ENCODE measurements around the gene ST3GAL3.

The ST3GAL3 gene

DNA sequence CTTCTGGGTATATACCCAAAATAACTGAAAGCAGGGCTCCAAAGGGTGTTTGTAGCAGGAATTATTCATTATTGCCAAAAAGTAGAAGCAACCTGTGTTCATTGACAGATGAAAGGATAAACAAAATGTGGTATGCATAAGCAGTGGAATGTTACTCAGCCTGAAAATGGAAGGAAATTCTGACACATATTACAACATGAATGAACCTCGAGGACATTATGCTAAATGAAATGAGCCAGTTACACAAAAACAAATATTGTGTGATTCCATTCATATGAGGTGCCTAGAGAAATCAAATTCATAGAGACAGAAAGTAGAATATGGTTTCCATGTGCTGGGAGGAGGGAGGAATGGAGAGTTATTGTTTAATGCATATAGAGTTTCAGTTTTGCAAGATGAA lies 140.0 kb downstream of the ST3GAL3 start:
- in situ Hi-C loops (cut with MboI; ENCODE audit: low sequenced_read_pairs): no loop called here

DNA sequence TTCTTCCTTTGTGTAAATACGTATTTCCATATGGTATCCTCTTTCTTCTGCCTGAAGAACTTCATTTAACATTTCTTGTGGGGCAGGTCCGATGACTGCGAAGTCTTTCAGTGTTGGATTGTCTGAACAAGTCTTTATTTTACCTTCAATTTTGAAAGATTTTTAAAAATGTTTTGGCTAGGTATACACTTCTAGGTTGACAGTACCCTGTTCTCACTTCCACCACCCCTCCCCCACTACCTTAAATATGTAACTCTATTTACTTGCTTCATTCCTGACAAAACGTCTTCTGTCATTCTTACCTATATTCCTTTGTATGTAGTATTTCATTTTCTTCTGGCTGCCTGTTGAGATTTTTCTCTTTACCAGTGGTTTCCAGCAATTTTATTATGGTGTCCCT lies 140.5 kb downstream of the ST3GAL3 start:
- in situ Hi-C loops (cut with MboI; ENCODE audit: low sequenced_read_pairs): no loop called here

DNA sequence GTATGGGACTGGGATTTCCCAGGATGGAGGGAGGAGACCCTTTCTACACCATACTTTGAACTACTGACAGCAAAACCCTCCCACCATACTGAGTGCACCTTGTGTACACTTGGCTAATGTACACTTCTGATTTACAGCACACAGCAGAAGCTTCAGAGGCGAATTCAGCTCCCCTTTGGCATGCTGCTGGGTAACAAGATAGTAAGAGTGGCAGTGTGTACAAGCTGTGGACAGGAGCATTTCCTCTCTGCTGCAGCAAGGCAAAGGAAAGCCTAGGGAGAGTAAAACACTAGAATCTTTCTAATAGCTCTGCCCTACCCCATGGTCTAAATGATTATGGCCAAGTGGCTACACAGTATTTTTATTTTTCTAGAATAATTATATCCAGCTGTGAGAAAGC lies 142.3 kb downstream of the ST3GAL3 start:
- in situ Hi-C loops (cut with MboI; ENCODE audit: low sequenced_read_pairs): no loop called here

DNA sequence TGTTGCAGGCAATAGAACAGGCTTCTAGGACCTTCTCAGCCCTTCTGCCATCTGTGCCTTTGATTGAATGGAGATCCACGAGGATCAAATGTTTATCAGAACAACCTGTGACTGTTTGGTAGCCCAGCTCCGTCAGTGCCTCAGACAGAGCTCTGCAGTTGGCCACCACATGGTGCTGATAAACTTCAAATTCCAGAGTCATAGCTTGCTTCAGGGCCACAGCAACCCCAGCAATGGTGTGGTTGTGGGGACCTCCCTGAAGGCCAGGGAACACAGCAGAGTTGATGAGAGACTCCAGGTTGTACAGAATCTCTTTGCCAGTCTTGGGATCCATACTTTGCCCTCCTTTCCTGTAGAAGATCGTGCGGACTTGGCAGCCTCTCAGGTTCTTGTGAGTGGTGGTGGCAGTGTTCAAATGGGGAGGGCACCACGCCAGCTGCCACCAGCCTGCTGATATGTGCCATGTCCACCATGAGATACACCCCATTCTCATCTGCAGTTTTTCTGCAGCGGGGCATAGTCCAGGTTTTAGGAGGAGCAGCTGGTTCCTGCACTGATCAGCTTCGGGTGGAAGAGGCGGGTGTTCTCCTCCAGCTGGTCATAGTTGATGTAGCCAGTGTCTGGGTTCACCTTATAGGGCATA lies 143.4 kb downstream of the ST3GAL3 start:
- in situ Hi-C loops (cut with MboI; ENCODE audit: low sequenced_read_pairs): no loop called here

DNA sequence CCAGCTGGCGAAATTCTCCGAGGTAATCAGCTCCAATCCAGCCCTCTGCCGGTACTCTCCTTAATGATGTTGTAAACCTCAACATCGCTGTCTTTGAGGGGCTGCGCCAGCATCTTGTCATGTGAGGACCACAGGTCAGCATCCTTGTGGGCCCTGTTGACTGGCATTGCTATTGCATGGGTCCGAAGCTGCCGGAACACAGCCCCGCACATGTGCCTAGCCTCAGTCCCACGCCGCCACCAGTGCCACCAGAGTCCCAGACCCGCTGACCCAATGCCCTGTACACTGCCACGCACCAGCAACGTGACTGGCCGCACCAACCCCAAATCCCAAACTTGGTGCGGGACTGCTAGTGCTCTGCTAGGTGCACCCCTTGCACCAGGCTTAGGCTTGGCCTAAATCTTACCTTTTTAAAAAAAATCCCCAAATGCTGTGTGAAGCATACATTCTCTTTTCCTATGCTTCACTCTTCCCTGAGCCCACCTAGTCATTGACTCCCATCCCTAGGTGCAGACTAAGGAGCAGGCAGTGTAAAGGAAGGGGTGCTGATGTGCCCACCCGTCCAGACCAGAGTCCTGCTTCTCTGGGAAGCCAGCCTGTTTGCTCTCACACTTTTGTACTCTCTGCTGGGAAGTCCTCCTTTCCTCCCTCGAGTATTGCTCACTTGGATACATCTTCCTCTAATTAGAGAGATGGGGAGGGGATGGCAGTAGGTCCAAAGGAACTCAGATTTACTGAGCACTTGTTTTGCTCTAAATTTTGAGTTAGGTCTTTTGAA lies 144.4 kb downstream of the ST3GAL3 start:
- in situ Hi-C loops (cut with MboI; ENCODE audit: low sequenced_read_pairs): no loop called here

DNA sequence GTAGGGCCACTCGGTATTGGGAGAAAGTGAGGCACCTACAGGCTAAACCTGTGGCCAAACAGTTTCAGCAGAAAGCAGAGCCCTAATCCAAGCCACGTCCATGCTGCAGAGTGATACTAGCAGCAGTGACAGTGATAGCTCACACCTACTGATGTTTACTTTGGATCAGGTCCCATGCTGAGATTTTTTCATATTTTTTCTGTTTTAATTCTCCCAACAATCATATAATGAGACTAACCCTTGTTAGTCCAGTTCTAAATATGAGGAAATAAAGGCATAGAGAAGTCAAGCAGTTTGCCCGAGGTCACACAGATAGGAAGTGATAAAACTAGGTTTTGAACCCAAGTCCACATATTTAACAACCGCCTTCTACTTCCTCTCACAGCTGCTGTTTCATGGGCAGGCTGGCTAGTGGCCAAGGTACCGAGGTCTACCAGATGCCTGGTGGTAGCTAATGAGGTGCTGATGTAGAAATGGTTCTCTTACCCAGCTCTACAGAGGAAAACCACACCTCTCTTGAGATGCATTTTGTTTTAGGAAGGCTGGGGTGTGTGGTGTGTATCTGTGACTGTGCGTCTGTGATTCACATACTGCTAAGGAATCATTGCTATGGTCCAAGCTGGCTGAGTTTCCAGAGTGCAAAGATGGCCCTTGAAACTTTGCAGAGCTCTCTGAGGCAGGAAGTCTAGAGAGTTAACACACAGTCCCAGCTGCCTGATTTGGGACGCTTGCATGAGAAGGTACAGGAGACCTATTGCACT lies 146.0 kb downstream of the ST3GAL3 start:
- in situ Hi-C loops (cut with MboI; ENCODE audit: low sequenced_read_pairs): no loop called here

- in situ Hi-C loops (cut with MboI; ENCODE audit: low sequenced_read_pairs): no loop called here
Observed at GRCh38 chr1:43854473-43854872, 147.1 kb downstream of the ST3GAL3 start.

GRCh38 chr1:43856188-43856587 lies 148.9 kb downstream of the ST3GAL3 start:
- in situ Hi-C loops (cut with MboI; ENCODE audit: low sequenced_read_pairs): no loop called here

GRCh38 chr1:43857163-43857562 lies 149.8 kb downstream of the ST3GAL3 start:
- in situ Hi-C loops (cut with MboI; ENCODE audit: low sequenced_read_pairs): no loop called here

DNA sequence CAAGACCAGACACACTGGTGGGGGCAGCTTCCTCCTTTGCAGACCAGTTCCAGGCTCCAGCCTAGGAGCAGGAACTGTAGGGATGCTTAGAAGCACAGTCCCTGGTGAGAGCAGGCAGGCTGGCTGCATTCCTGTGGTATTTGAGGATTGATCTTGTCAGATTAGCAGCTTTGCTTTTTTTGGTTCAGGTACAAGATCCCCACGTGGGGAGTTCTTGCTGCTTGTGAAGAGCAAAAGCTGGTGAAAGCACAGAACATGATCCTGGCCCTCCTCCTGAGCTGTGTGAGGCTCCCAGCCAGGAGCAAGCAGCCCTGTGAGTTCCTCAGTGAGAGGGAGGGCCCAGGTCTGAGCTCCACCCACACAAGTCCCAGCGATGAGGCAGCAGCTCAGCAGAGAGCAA lies 151.0 kb downstream of the ST3GAL3 start:
- in situ Hi-C loops (cut with MboI; ENCODE audit: low sequenced_read_pairs): no loop called here

GRCh38 chr1:43861337-43861736 lies 154.0 kb downstream of the ST3GAL3 start:
- in situ Hi-C loops (cut with MboI; ENCODE audit: low sequenced_read_pairs): no loop called here

GRCh38 chr1:43861988-43862735 lies 154.8 kb downstream of the ST3GAL3 start:
- in situ Hi-C loops (cut with MboI; ENCODE audit: low sequenced_read_pairs): no loop called here

DNA sequence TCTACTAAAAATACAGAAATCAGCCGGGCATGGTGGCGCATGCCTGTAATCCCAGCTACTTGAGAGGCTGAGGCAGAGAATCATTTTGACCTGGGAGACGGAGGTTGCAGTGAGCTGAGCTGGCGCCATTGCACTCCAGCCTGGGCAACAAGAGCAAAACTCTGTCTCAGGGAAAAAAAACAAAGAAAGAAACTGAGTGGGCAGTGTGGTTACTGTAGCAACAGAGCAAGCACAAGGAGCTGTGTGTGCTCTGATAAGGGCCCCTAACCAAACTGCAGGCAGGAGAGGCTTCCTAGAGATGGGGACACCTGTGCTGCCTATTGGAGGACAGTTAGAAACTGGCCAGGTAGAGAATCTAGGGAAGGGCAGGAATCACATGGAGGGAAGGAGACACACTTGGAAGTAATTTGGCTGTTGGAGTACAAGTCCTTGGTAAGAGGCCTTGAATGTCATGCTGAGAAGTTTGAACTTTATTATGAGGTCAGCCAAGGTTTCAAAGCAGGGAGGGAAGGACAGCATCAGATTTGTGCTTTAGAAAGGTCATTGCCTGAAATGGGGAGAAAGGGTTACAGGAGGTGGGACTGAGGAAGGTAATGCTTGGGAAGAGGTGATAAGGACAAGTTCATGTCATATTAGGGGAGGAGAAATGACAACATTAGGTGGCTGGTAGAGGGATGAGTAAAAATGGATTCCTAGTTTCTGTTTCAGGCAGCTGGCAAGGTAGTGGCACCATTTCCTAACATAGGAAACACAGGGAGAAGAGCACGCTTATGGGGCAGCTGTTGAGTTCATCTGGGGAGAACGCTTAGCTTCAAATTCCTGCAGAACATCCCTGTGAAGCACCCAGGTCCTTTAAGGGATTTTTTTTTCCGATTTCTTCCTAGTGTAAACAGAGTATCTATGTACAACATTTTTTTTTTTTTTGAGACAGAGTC lies 157.0 kb downstream of the ST3GAL3 start:
- in situ Hi-C loops (cut with MboI; ENCODE audit: low sequenced_read_pairs): no loop called here

- in situ Hi-C loops (cut with MboI; ENCODE audit: low sequenced_read_pairs): no loop called here
Observed at GRCh38 chr1:43866201-43866600, 158.9 kb downstream of the ST3GAL3 start.

DNA sequence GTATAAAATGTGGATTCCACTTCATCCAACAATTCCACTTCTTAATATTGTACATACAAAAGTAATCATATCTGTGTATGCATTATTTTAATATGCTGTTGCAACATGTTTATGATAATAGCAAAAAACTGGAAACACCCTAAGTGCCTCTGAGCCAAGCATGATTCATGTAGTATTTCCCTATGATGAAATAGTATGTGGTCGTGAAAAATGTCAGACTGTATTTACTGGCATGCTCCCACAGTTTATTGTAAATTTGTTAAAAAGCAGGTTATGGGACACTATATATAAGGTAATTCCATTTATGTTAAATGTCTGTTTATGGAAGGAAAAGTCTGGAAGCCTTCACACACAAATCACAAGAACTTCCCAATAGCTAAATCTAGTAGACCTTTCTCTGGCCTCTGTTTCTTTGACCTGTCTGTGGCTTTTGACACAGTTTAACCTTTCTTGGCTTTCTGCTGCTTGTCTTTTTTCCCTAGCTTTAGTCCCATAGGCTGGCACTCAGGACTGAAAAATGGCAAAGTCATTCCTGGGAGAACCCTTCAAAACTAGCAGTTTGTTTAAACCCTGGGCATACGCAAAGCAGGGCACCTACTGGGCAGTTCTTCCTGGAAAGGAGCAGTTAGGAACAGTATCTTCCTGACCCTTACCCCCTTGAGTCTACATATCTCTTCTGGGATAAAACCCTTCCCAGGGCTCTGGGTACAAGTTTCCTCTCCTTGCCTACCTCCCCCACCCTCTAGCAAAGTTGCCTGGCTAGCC lies 160.8 kb downstream of the ST3GAL3 start:
- in situ Hi-C loops (cut with MboI; ENCODE audit: low sequenced_read_pairs): no loop called here

GRCh38 chr1:43868741-43869067 lies 161.4 kb downstream of the ST3GAL3 start:
- in situ Hi-C loops (cut with MboI; ENCODE audit: low sequenced_read_pairs): no loop called here

- in situ Hi-C loops (cut with MboI; ENCODE audit: low sequenced_read_pairs): no loop called here
Observed at GRCh38 chr1:43870306-43870705, 163.0 kb downstream of the ST3GAL3 start.

DNA sequence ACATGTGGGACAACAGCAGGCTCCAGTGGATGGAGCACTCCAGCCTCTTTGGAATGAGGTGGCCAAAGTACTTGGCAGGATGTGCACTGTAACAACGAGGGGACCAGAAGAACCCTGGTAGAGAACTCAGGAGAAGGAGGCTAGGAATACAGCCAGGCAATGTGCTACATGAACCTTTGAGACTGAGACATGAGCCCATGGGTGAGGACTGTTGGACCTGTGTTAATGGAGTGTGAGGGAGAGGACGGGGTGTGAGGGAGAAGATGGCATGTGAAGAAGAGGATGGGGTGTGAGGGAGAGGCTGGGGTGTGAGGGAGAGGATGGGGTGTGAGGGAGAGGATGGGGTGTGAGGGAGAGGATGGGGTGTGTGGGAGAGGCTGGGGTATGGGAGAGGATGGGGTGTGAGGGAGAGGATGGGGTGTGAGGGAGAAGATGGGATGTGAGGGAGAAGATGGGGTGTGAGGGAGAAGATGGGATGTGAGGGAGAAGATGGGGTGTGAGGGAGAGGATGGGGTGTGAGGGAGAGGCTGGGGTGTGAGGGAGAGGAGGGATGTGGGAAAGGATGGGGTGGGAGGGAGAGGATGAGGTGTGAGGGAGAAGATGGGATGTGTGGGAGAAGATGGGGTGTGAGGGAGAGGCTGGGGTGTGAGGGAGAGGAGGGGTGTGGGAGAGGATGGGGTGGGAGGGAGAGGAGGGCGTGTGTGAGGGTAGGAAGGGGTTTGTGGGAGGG lies 164.0 kb downstream of the ST3GAL3 start:
- in situ Hi-C loops (cut with MboI; ENCODE audit: low sequenced_read_pairs): no loop called here

- in situ Hi-C loops (cut with MboI; ENCODE audit: low sequenced_read_pairs): no loop called here
Observed at GRCh38 chr1:43872280-43872679, 164.9 kb downstream of the ST3GAL3 start.
